ENCODE results near the gene FAM163B. TPM values are rescaled to one million over a fixed set of nuclear protein-coding genes. Genes with fewer than 3 reads are reported as not detected.

FAM163B gene
- total RNA-seq, 1 donor from 2014 or later: not detected

DNA sequence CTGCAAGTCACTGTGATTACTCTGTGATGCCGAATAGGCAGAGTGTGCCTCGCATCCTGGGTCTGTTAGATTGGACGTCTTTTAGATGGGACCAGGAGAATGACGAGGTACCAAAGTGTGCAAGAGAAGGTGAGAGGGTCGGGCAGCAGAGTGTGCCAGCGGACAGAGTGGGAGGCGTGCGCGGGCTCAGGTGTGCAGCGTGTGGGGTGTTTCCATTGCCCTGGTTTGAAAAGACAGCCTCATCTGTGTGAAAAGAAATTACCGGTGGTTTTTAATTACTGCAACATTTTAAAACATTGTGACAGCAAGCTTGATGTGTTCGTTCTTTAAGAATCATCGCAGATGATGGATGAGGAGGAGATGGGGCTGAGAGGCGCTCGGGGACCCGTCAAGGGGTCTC lies 4.2 kb upstream of the FAM163B start:
- no peaks in the 10 kb centered on the region for H3K27me3 ChIP-seq
- H3K9me3 ChIP-seq: no peaks in the 10 kb centered on the region
- intact Hi-C loops (cut with DNase I): no loop called here
- H3K36me3 ChIP-seq: no peaks in the 10 kb centered on the region
- no peak for DNase-seq (ENCODE audit: low spot score in 2 of 2)
- H3K4me3 ChIP-seq: no peak overlapping the region
- no peaks in the 10 kb centered on the region for H3K4me1 ChIP-seq
- TF ChIP-seq, protein P1, sequence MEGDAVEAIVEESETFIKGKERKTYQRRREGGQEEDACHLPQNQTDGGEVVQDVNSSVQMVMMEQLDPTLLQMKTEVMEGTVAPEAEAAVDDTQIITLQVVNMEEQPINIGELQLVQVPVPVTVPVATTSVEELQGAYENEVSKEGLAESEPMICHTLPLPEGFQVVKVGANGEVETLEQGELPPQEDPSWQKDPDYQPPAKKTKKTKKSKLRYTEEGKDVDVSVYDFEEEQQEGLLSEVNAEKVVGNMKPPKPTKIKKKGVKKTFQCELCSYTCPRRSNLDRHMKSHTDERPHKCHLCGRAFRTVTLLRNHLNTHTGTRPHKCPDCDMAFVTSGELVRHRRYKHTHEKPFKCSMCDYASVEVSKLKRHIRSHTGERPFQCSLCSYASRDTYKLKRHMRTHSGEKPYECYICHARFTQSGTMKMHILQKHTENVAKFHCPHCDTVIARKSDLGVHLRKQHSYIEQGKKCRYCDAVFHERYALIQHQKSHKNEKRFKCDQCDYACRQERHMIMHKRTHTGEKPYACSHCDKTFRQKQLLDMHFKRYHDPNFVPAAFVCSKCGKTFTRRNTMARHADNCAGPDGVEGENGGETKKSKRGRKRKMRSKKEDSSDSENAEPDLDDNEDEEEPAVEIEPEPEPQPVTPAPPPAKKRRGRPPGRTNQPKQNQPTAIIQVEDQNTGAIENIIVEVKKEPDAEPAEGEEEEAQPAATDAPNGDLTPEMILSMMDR (IDR thresholded peaks at IDR 0.05): no peak
- H3K27ac ChIP-seq: no peak overlapping the region

DNA sequence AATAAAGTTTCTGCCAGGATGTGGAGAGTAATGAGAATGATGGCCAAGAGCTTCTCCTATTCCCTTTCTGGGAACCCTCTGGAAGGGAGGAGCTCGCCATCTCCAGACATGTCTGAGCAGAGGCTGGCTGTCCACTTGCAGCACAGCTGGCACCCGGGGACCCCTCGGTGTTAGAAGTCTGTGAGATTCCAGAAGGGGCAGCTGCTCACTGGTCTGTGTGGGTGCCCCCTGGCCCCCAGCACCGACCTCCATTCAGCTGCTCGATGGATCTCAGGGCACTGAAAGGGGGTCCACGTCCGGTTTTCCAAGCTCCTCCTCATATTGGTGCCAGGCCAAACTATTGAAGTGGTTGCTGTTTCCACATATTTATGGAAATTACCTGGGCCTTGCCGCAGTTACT lies 3.6 kb upstream of the FAM163B start:
- no peaks in the 10 kb centered on the region for H3K4me1 ChIP-seq
- no peak overlapping the region for H3K4me3 ChIP-seq
- TF ChIP-seq, protein P1 (IDR thresholded peaks at IDR 0.05): no peak
- H3K27ac ChIP-seq: no peak overlapping the region
- H3K36me3 ChIP-seq: no peaks in the 10 kb centered on the region
- DNase-seq (ENCODE audit: low spot score in 2 of 2): no peak
- no peaks in the 10 kb centered on the region for H3K9me3 ChIP-seq
- intact Hi-C loops (cut with DNase I): no loop called here
- H3K27me3 ChIP-seq: peaks cover 2% of the 10 kb centered on the region

DNA sequence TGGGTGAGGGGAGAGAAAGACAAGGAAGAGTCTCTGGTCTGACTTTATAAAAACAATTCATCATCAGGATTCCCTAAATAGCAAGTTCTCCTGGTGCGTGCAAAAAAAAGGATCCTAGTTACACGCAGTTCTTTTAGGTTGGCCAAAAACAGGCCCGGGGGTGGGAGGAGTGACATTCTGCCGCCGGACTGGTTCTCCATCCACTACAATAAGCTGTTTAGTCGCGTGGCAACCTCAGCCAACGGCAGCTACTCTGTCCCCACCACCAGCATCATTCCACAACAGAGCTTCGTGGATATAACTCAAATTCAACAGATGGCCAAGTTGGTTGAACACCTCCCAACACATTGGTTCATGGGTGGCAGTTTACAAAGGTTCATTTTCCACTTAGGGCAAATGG lies 2.9 kb upstream of the FAM163B start:
- intact Hi-C loops (cut with DNase I): no loop called here
- no peaks in the 10 kb centered on the region for H3K4me1 ChIP-seq
- H3K4me3 ChIP-seq: no peak overlapping the region
- TF ChIP-seq, protein P1 (IDR thresholded peaks at IDR 0.05): no peak
- H3K36me3 ChIP-seq: no peaks in the 10 kb centered on the region
- peaks cover 4% of the 10 kb centered on the region for H3K27me3 ChIP-seq
- no peak for DNase-seq (ENCODE audit: low spot score in 2 of 2)
- H3K27ac ChIP-seq: no peak overlapping the region
- H3K9me3 ChIP-seq: no peaks in the 10 kb centered on the region

DNA sequence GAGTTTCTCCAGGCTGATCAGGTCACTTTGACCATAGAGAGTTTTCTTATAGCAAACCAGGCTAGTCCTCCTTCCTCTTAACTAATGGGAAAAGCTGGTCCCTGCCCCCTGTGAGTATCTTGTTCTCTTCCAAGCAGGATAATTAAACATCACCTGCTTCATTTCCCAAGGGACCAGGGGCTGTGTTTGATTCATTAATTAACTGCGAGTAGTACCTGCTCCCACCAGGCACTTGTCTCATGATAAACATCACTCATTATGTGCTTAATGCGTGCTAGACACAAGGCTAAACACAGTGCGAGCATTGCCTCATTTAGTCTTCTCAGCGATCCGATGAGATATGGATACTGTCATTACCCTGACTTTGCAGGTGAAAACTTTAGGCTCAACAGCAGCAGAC lies 1.7 kb upstream of the FAM163B start:
- no peaks in the 10 kb centered on the region for H3K9me3 ChIP-seq
- intact Hi-C loops (cut with DNase I): no loop called here
- TF ChIP-seq, protein P1 (IDR thresholded peaks at IDR 0.05): no peak
- H3K4me1 ChIP-seq: no peaks in the 10 kb centered on the region
- H3K27ac ChIP-seq: no peak overlapping the region
- peaks cover 4% of the 10 kb centered on the region for H3K27me3 ChIP-seq
- no peaks in the 10 kb centered on the region for H3K36me3 ChIP-seq
- H3K4me3 ChIP-seq: no peak overlapping the region
- no peak for DNase-seq (ENCODE audit: low spot score in 2 of 2)

DNA sequence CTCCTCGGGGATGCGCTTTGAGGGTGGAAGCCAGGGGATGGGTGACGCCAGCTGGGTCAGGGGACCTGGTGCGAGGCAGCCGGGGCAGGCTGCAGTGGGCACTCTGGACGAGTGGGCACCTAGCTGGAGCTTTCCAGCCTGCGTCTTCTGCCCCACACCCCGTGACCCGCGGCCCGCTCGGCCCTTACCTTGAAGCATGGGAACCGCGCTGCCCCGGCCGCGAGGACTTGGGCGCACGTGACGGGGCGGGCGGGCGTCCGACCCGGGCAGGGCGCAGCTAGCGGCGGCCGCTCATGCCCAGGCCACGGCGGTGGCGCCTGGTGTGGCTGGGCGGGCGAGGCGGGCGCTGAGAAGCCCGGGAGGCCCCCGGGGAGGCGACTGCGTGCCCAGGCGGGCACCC lies 300 bp downstream of the FAM163B start:
- TF ChIP-seq, protein P1 (IDR thresholded peaks at IDR 0.05): no peak
- H3K4me1 ChIP-seq: no peaks in the 10 kb centered on the region
- no peak for DNase-seq (ENCODE audit: low spot score in 2 of 2)
- H3K36me3 ChIP-seq: no peaks in the 10 kb centered on the region
- intact Hi-C loops (cut with DNase I): no loop called here
- no peaks in the 10 kb centered on the region for H3K9me3 ChIP-seq
- peaks cover 4% of the 10 kb centered on the region for H3K27me3 ChIP-seq
- H3K27ac ChIP-seq: no peak overlapping the region
- no peak overlapping the region for H3K4me3 ChIP-seq

DNA sequence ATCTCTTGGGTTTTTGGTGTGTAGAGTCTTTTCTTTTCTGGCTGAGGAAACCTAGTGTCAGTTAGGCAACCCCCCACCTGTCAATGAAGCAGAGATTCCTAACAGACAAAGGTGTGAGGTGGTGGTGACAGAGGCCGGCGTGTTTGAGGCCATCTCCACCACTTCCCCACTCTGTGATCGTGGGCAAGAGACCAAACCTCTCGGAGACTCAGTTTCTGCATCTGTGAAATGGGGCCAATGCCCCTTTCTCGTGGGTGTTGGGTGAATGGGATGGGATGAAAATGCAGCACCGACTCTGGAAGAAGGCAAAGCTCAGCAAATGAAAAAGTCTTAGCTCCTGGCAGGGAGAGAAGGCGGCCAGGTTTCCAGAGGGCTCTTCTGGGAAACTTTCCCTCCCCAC lies 807 bp downstream of the FAM163B start:
- Histone ChIP-seq H3K36me3 (no peaks in the 10 kb centered on the region), H3K27me3 (peaks cover 4% of the 10 kb centered on the region), H3K9me3 (no peaks in the 10 kb centered on the region), H3K4me3 (no peak overlapping the region), H3K4me1 (no peaks in the 10 kb centered on the region), H3K27ac (no peak overlapping the region)
- no peak for DNase-seq (ENCODE audit: low spot score in 2 of 2)
- TF ChIP-seq, protein P1 (IDR thresholded peaks at IDR 0.05): no peak
- intact Hi-C loops (cut with DNase I): no loop called here
